Neural cell (in vitro differentiated cells): ENCODE data around the gene CHMP1A. TPM values are rescaled to one million over a fixed set of nuclear protein-coding genes. Genes with fewer than 3 reads are reported as not detected.

Source experiments
- H2AFZ ChIP-seq: fragments of 200-600, 300-800 bp; sonication (generic), shearing (Covaris generic); 2 replicates; pipeline ENCODE4 v1.6.0; 2014; ENCODE audit warnings: low read depth, mild to moderate bottlenecking, antibody characterized with exemption, low read length, moderate library complexity
- H3F3A ChIP-seq: fragments of 200-600 bp; shearing (Covaris generic); 2 replicates; pipeline ENCODE4 v1.6.1; 2016; ENCODE audit warnings: mild to moderate bottlenecking, moderate library complexity, mixed read lengths, antibody characterized with exemption, low read length; ENCODE audit not compliant: insufficient read depth, poor library complexity, severe bottlenecking
- H3K27ac ChIP-seq: fragments of 200-600, 300-800 bp; sonication (generic), shearing (Covaris generic); 2 replicates; pipeline ENCODE4 v1.5.1; 2014; ENCODE audit warnings: mild to moderate bottlenecking, low read length, moderate library complexity
- H3K27me3 ChIP-seq: fragments of 300-800, 200-600 bp; sonication (generic), shearing (Covaris generic); 2 replicates; pipeline ENCODE4 v1.6.0; 2014; ENCODE audit warnings: mild to moderate bottlenecking, low read depth, low read length, moderate library complexity; ENCODE audit not compliant: insufficient read depth
- H3K36me3 ChIP-seq: fragments of 300-800, 200-600 bp; sonication (generic), shearing (Covaris generic); 2 replicates; pipeline ENCODE4 v1.5.1; 2014; ENCODE audit warnings: mild to moderate bottlenecking, antibody characterized with exemption, low read length, moderate library complexity; ENCODE audit not compliant: insufficient read depth
- H3K4me2 ChIP-seq: fragments of 300-800, 200-600 bp; sonication (generic), shearing (Covaris generic); 2 replicates; pipeline ENCODE4 v1.6.0; 2014; ENCODE audit warnings: mild to moderate bottlenecking, low read length
- H3K4me3 ChIP-seq: fragments of 300-800, 200-600 bp; sonication (generic), shearing (Covaris generic); 2 replicates; pipeline ENCODE4 v1.5.1; 2014; ENCODE audit warnings: mild to moderate bottlenecking, low read length, moderate library complexity
- H3K79me2 ChIP-seq: fragments of 200-600 bp; shearing (Covaris generic); replicated peaks from 2 replicates; pipeline ENCODE4 v1.6.0; 2014; ENCODE audit warnings: mild to moderate bottlenecking, low read length, moderate library complexity; ENCODE audit not compliant: insufficient read depth
- H3K9ac ChIP-seq: fragments of 300-800, 200-600 bp; sonication (generic), shearing (Covaris generic); 2 replicates; pipeline ENCODE4 v1.6.1; 2016; ENCODE audit warnings: mild to moderate bottlenecking, low read length, mixed read lengths
- H3K9me2 ChIP-seq: fragments of 200-600 bp; shearing (Covaris generic); 2 replicates; pipeline ENCODE4 v1.6.1; 2016; ENCODE audit warnings: mild to moderate bottlenecking, low read length, mixed read lengths; ENCODE audit not compliant: insufficient read depth
- H3K9me3 ChIP-seq: fragments of 200-600, 300-800 bp; sonication (generic), shearing (Covaris generic); 2 replicates; pipeline ENCODE4 v1.6.1; 2016; ENCODE audit warnings: mild to moderate bottlenecking, mixed run types, low read length, moderate library complexity, mixed read lengths
- H4K20me1 ChIP-seq: fragments of 200-600 bp; shearing (Covaris generic); 2 replicates; pipeline ENCODE4 v1.6.1; 2016; ENCODE audit warnings: mild to moderate bottlenecking, mixed run types; ENCODE audit not compliant: insufficient read depth
- EP300 ChIP-seq: fragments of 450-650 bp; conservative IDR thresholded peaks from 2 replicates; pipeline ENCODE4 v1.6.1; 2014; ENCODE audit warnings: antibody characterized with exemption, mild to moderate bottlenecking, moderate library complexity; ENCODE audit not compliant: poor library complexity, severe bottlenecking
- EZH2 ChIP-seq: fragments of 200-600, 300-800 bp; shearing (Covaris generic), sonication (generic); IDR thresholded peaks from 2 replicates; pipeline ENCODE4 v1.6.1; 2014; ENCODE audit warnings: antibody characterized with exemption, low read length, borderline replicate concordance, mild to moderate bottlenecking; ENCODE audit not compliant: insufficient read depth, poor library complexity, severe bottlenecking
- MXI1 ChIP-seq: fragments of 450-650 bp; conservative IDR thresholded peaks from 2 replicates; pipeline ENCODE4 v1.6.1; 2014; ENCODE audit warnings: antibody characterized with exemption, mild to moderate bottlenecking; ENCODE audit not compliant: poor library complexity, severe bottlenecking
- POLR2AphosphoS5 ChIP-seq: IDR thresholded peaks from 2 replicates; pipeline ENCODE4 v1.6.1; 2012
- RAD21 ChIP-seq: fragments of 450-650 bp; conservative IDR thresholded peaks from 2 replicates; pipeline ENCODE4 v1.6.1; 2014; ENCODE audit warnings: antibody characterized with exemption, mild to moderate bottlenecking, moderate library complexity
- SMC3 ChIP-seq: fragments of 450-650 bp; conservative IDR thresholded peaks from 2 replicates; pipeline ENCODE4 v1.6.1; 2014; ENCODE audit warnings: antibody characterized with exemption, mild to moderate bottlenecking, moderate library complexity; ENCODE audit not compliant: poor library complexity
- TAF1 ChIP-seq: IDR thresholded peaks from 2 replicates; pipeline ENCODE4 v1.6.1; 2012; ENCODE audit warnings: low read depth
- polyA plus RNA-seq: library from polyadenylated mRNA; depleted of rRNA; stranded (reverse); fragments of >200 nt; gene quantifications from 2 replicates; pipeline ENCODE4 v1.2.3, GENCODE V29; 2014
- TF ChIP-seq, protein P1 (sequence below): fragments of 450-650 bp; IDR thresholded peaks from 2 replicates; pipeline ENCODE4 v1.5.1; 2014; ENCODE audit warnings: antibody characterized with exemption, mild to moderate bottlenecking, moderate library complexity; ENCODE audit not compliant: poor library complexity, severe bottlenecking
- TF ChIP-seq, protein P2 (sequence below): IDR thresholded peaks from 2 replicates; pipeline ENCODE4 v1.6.1; 2012; ENCODE audit warnings: borderline replicate concordance

Gene CHMP1A
- polyA plus RNA-seq, 1 donor from 2014 or later: 113 TPM

DNA sequence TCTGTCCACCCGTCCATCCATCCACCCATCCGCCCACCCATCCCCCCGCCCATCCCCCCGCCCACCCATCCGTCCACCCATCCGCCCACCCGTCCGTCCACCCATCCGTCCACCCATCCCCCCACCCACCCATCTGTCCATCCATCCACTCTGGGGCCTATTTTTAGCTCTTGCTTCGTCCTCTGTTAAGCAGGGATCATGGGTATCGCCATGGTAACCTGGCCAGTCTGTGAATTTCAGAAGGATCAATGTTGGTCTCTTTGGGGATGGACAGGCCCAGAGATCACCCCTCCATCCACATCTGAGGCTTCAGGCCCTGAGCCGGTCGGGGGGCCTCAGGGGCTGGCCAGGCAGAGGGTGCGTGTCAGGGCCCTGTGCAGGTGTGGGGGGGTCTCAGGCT lies 59.3 kb downstream of the CHMP1A start:
- Histone ChIP-seq H3K27me3 (no peaks in the 10 kb centered on the region), H3K9me2 (no peaks in the 10 kb centered on the region), H2AFZ (no peak overlapping the region), H3K4me3 (no peak overlapping the region), H3K9ac (peak overlapping the region; percentile 48), H3K4me2 (no peak overlapping the region), H4K20me1 (no peaks in the 10 kb centered on the region), H3F3A (no peaks in the 10 kb centered on the region), H3K27ac (peak overlapping the region; percentile 51), H3K36me3 (no peaks in the 10 kb centered on the region), H3K9me3 (no peaks in the 10 kb centered on the region), H3K79me2 (no peaks in the 10 kb centered on the region)
- TF ChIP-seq EP300: no peak
- no peak for TF ChIP-seq EZH2

GRCh38 chr16:89596957-89597649 lies 60.4 kb downstream of the CHMP1A start:
- Histone ChIP-seq H3K27ac (no peak overlapping the region), H4K20me1 (no peaks in the 10 kb centered on the region), H3K9ac (no peak overlapping the region), H3F3A (no peaks in the 10 kb centered on the region), H3K9me3 (no peaks in the 10 kb centered on the region), H3K27me3 (no peaks in the 10 kb centered on the region), H3K4me2 (no peak overlapping the region), H3K79me2 (no peaks in the 10 kb centered on the region), H3K4me3 (no peak overlapping the region), H3K36me3 (no peaks in the 10 kb centered on the region), H3K9me2 (no peaks in the 10 kb centered on the region), H2AFZ (no peak overlapping the region)
- TF ChIP-seq TAF1 (no peak), POLR2AphosphoS5 (no peak), EP300 (no peak), RAD21 (no peak), EZH2 (no peak), MXI1 (no peak), SMC3 (no peak)
- TF ChIP-seq, protein P1, sequence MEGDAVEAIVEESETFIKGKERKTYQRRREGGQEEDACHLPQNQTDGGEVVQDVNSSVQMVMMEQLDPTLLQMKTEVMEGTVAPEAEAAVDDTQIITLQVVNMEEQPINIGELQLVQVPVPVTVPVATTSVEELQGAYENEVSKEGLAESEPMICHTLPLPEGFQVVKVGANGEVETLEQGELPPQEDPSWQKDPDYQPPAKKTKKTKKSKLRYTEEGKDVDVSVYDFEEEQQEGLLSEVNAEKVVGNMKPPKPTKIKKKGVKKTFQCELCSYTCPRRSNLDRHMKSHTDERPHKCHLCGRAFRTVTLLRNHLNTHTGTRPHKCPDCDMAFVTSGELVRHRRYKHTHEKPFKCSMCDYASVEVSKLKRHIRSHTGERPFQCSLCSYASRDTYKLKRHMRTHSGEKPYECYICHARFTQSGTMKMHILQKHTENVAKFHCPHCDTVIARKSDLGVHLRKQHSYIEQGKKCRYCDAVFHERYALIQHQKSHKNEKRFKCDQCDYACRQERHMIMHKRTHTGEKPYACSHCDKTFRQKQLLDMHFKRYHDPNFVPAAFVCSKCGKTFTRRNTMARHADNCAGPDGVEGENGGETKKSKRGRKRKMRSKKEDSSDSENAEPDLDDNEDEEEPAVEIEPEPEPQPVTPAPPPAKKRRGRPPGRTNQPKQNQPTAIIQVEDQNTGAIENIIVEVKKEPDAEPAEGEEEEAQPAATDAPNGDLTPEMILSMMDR: no peak
- TF ChIP-seq, protein P2, sequence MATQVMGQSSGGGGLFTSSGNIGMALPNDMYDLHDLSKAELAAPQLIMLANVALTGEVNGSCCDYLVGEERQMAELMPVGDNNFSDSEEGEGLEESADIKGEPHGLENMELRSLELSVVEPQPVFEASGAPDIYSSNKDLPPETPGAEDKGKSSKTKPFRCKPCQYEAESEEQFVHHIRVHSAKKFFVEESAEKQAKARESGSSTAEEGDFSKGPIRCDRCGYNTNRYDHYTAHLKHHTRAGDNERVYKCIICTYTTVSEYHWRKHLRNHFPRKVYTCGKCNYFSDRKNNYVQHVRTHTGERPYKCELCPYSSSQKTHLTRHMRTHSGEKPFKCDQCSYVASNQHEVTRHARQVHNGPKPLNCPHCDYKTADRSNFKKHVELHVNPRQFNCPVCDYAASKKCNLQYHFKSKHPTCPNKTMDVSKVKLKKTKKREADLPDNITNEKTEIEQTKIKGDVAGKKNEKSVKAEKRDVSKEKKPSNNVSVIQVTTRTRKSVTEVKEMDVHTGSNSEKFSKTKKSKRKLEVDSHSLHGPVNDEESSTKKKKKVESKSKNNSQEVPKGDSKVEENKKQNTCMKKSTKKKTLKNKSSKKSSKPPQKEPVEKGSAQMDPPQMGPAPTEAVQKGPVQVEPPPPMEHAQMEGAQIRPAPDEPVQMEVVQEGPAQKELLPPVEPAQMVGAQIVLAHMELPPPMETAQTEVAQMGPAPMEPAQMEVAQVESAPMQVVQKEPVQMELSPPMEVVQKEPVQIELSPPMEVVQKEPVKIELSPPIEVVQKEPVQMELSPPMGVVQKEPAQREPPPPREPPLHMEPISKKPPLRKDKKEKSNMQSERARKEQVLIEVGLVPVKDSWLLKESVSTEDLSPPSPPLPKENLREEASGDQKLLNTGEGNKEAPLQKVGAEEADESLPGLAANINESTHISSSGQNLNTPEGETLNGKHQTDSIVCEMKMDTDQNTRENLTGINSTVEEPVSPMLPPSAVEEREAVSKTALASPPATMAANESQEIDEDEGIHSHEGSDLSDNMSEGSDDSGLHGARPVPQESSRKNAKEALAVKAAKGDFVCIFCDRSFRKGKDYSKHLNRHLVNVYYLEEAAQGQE: no peak
